ENCODE results near the gene RARA.
A peak's percentile ranks its signal among the peaks of the same experiment; 100 is the strongest.

The RARA gene

DNA sequence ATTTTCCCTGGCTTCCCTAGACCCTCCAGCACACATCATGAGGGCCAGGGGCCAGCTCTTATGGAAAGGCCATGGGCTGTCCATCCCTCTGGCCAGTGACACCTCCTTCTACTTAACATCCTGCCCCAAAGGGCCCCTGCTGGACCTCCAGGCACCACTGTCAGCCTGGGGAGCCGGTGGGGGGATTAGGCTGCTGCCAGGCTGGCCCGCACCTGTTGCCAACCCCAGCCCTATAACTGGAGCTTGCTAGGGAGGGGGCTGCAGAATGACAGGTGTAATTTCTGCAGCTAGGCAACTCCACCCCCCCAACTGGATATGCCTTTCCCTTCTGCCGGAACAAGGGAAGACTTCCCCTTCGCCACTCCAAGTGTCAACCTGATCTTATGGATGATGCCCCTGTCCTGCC is 12.5 kb downstream of the RARA start:
- peak overlapping the region in 1 of 2 experiments; percentile 50; a peak in 2 of 4 replicates for H3K4me3 ChIP-seq (ENCODE audit: low read depth in 1 of 2, low read length in 2 of 2)

DNA sequence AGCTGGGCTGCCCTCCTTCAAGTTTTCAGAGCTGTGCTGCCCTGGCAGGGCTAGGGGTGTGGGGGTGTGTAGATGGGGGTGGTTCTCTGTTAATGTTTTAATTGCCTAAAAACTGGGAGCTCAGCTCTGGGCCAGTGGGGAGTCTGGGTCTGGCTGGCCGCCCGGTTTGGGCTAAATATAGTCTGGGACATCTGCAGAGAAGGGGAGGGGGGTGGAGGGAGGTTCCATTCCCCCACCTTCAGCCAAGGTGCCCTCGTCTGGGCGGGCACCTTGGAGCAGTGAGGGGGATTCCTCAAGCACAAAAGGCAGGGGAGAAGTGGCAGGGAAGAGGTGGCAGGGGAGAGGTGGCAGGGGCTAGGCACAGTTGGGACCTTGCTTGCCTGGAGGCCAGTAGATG is 13.0 kb downstream of the RARA start:
- H3K4me2 ChIP-seq (ENCODE audit: insufficient read depth, low read length) = peak overlapping the region; percentile 67
- no peak for DNase-seq
- H3K79me2 ChIP-seq (ENCODE audit: insufficient read depth, low read length) = peaks cover 23% of the 10 kb centered on the region
- H3K4me1 ChIP-seq (ENCODE audit: insufficient read depth, low read length) = peaks cover 83% of the 10 kb centered on the region
- TF ChIP-seq, protein P1, sequence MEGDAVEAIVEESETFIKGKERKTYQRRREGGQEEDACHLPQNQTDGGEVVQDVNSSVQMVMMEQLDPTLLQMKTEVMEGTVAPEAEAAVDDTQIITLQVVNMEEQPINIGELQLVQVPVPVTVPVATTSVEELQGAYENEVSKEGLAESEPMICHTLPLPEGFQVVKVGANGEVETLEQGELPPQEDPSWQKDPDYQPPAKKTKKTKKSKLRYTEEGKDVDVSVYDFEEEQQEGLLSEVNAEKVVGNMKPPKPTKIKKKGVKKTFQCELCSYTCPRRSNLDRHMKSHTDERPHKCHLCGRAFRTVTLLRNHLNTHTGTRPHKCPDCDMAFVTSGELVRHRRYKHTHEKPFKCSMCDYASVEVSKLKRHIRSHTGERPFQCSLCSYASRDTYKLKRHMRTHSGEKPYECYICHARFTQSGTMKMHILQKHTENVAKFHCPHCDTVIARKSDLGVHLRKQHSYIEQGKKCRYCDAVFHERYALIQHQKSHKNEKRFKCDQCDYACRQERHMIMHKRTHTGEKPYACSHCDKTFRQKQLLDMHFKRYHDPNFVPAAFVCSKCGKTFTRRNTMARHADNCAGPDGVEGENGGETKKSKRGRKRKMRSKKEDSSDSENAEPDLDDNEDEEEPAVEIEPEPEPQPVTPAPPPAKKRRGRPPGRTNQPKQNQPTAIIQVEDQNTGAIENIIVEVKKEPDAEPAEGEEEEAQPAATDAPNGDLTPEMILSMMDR (IDR thresholded peaks at IDR 0.05; ENCODE audit: borderline replicate concordance, extremely low read depth, low read length, poor library complexity, severe bottlenecking) = no peak
- TF ChIP-seq EZH2 (IDR thresholded peaks at IDR 0.05; ENCODE audit: borderline replicate concordance, low read depth, low read length, severe bottlenecking) = no peak
- H3K9me3 ChIP-seq (ENCODE audit: insufficient read depth, low read length, severe bottlenecking) = no peaks in the 10 kb centered on the region
- no peaks in the 10 kb centered on the region for H3K27me3 ChIP-seq (ENCODE audit: insufficient read depth, low read length, poor library complexity)
- H2AFZ ChIP-seq (ENCODE audit: low read depth, low read length) = no peak overlapping the region
- peak overlapping the region; percentile 42 for H3K9ac ChIP-seq (ENCODE audit: low read depth, low read length)
- no peaks in the 10 kb centered on the region for H3K36me3 ChIP-seq (ENCODE audit: insufficient read depth, low read length)
- H3K4me3 ChIP-seq (ENCODE audit: low read depth in 1 of 2, low read length in 2 of 2) = peak overlapping the region in 1 of 2 experiments; percentile 50; a peak in 2 of 4 replicates
- ATAC-seq (ENCODE audit: insufficient read depth, low read depth) = no peak
- H4K20me1 ChIP-seq (ENCODE audit: insufficient read depth, low read length) = peaks cover 55% of the 10 kb centered on the region
- H3K27ac ChIP-seq (ENCODE audit: low read length) = peak overlapping the region; percentile 86

More for the DNA sequence above, 12.5 kb downstream of the RARA start:
- Histone ChIP-seq H4K20me1 (ENCODE audit: insufficient read depth, low read length) (peaks cover 54% of the 10 kb centered on the region), H3K4me2 (ENCODE audit: insufficient read depth, low read length) (peak overlapping the region; percentile 67), H3K36me3 (ENCODE audit: insufficient read depth, low read length) (no peaks in the 10 kb centered on the region), H2AFZ (ENCODE audit: low read depth, low read length) (no peak overlapping the region), H3K79me2 (ENCODE audit: insufficient read depth, low read length) (peaks cover 20% of the 10 kb centered on the region), H3K27ac (ENCODE audit: low read length) (peak overlapping the region; percentile 86), H3K27me3 (ENCODE audit: insufficient read depth, low read length, poor library complexity) (no peaks in the 10 kb centered on the region), H3K4me1 (ENCODE audit: insufficient read depth, low read length) (peaks cover 80% of the 10 kb centered on the region), H3K9me3 (ENCODE audit: insufficient read depth, low read length, severe bottlenecking) (no peaks in the 10 kb centered on the region), H3K9ac (ENCODE audit: low read depth, low read length) (no peak overlapping the region)
- ATAC-seq (ENCODE audit: insufficient read depth, low read depth) (no peak), DNase-seq (no peak)
- TF ChIP-seq, protein P1 (IDR thresholded peaks at IDR 0.05; ENCODE audit: borderline replicate concordance, extremely low read depth, low read length, poor library complexity, severe bottlenecking) = no peak
- TF ChIP-seq EZH2 (IDR thresholded peaks at IDR 0.05; ENCODE audit: borderline replicate concordance, low read depth, low read length, severe bottlenecking) = no peak

DNA sequence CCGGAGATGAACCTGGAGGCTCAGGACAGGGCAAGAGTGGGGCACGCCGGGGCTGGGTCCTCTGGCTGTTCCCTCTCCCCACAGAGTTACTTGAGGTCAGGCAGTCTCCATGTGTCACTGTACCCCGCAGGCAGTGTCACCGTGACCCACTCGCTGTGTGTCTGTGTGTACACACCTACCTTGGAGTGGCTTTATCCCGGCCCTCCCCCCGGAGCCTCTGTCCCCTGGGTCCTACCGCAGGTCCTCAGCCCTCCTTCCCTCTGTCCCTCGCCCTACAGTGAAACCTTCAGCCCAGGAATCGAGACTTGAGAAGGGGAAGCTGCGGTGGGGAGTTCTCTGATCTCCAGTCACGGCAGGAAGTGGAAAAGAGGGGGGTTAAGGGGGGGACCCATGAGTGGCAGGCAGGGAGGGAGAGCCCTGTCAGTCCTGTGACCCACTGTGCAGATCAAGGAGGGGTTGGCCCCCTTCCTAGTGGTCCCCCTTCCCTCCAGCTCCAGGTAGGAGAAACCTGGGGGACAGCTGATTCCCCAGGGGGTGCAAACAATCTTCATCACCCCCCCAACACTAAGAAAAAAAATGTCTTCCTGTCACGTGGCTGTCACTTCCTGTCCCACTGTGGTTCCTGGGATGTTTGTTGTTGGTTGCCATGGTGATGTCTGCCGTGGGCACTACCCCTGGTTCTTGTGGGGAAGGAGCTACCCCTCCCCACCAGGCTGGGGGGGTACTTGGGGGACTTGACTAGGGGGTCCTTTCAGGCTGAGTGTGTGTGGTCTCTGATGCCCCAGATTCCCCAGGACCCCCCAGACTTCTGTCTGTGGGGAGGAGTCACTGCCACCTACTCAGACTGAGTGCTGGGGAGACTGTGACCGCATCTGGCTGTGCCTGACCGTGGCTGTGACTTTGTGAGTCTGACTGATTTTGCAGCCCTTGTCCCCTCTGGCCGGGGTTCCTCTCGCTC is 13.7 kb downstream of the RARA start:
- Histone ChIP-seq H3K36me3 (ENCODE audit: insufficient read depth, low read length) (no peaks in the 10 kb centered on the region), H3K4me1 (ENCODE audit: insufficient read depth, low read length) (peaks cover 78% of the 10 kb centered on the region), H3K4me3 (ENCODE audit: low read depth in 1 of 2, low read length in 2 of 2) (peak overlapping the region in 1 of 2 experiments; percentile 50; a peak in 2 of 4 replicates), H2AFZ (ENCODE audit: low read depth, low read length) (peak overlapping the region; percentile 35; the same call in 1 of the 2 replicates), H3K27me3 (ENCODE audit: insufficient read depth, low read length, poor library complexity) (no peaks in the 10 kb centered on the region), H3K79me2 (ENCODE audit: insufficient read depth, low read length) (peaks cover 23% of the 10 kb centered on the region), H3K27ac (ENCODE audit: low read length) (peak overlapping the region; percentile 86), H3K4me2 (ENCODE audit: insufficient read depth, low read length) (peak overlapping the region; percentile 67), H3K9ac (ENCODE audit: low read depth, low read length) (peak overlapping the region; percentile 42), H3K9me3 (ENCODE audit: insufficient read depth, low read length, severe bottlenecking) (no peaks in the 10 kb centered on the region), H4K20me1 (ENCODE audit: insufficient read depth, low read length) (peaks cover 61% of the 10 kb centered on the region)
- peak; percentile 92 for DNase-seq
- ATAC-seq (ENCODE audit: insufficient read depth, low read depth) = peak; percentile 64
- no peak for TF ChIP-seq EZH2 (IDR thresholded peaks at IDR 0.05; ENCODE audit: borderline replicate concordance, low read depth, low read length, severe bottlenecking)
- TF ChIP-seq, protein P1 (IDR thresholded peaks at IDR 0.05; ENCODE audit: borderline replicate concordance, extremely low read depth, low read length, poor library complexity, severe bottlenecking) = no peak
